22Rv1 (cell line): ENCODE measurements around the gene NOL9.

Source experiments
- CTCF ChIP-seq: fragments of 450-650 bp; IDR thresholded peaks from 2 replicates; pipeline ENCODE4 v1.5.1; 2017; ENCODE audit warnings: mild to moderate bottlenecking
- ZFX ChIP-seq: fragments of 450-650 bp; IDR thresholded peaks from 2 replicates; pipeline ENCODE4 v1.6.1; 2017; ENCODE audit warnings: antibody characterized with exemption, borderline replicate concordance

GRCh38 chr1:6502000-6502891, 52.1 kb downstream of the NOL9 start:
- TF ChIP-seq CTCF (no peak), ZFX (no peak)
